Measurements from ENCODE around the gene SEC23A.
"Not testable (repeated sequence)": the region's sequence is repeated elsewhere in the genome, so short reads cannot be mapped to it uniquely, and the experiment has no call there.

Gene SEC23A

DNA sequence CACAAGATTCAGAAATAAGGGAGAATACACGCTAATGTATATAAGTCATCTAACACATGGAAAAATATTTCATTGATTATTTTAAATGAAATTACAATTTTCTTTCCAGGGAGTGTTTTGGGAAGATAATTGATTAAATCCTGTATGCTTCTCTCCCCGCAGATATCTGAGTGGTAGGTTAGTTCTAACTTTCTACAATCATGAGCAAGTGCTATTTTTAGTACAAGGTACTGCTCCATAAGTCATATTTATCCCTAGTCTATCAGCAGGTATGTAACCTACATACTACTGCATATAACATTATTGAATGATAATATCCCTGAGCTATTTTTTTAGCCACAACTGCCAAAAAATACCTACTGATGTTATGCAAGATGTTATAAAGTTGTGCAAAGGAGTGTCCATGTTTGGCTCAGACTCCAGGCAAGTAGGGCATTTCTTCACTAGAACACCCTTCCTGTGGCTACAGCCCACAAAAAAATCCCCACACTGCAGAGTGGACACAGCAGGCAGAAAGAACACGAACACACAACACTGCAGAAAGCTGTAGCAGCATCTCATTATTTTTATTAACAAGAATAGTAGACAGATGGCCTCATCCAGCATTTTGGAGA, 87.0 kb downstream of the SEC23A start:
- H2AFZ ChIP-seq (ENCODE audit: low read length) = no peak overlapping the region
- H3K79me2 ChIP-seq (ENCODE audit: insufficient read depth, low read length) = no peaks in the 10 kb centered on the region
- no peaks in the 10 kb centered on the region for H3K9me2 ChIP-seq (replicated peaks; ENCODE audit: low read depth, low read length)
- H3K36me3 ChIP-seq (ENCODE audit: insufficient read depth, low read length) = no peaks in the 10 kb centered on the region
- no peaks in the 10 kb centered on the region for H3F3A ChIP-seq (ENCODE audit: low read depth)
- H3K27me3 ChIP-seq (ENCODE audit: insufficient read depth, low read length, poor library complexity, severe bottlenecking) = no peaks in the 10 kb centered on the region
- no peak overlapping the region for H3K4me2 ChIP-seq (ENCODE audit: low read depth, low read length, poor library complexity, severe bottlenecking)
- no peaks in the 10 kb centered on the region for H3K4me1 ChIP-seq (ENCODE audit: insufficient read depth, low read length, poor library complexity, severe bottlenecking)
- TF ChIP-seq, protein P1, sequence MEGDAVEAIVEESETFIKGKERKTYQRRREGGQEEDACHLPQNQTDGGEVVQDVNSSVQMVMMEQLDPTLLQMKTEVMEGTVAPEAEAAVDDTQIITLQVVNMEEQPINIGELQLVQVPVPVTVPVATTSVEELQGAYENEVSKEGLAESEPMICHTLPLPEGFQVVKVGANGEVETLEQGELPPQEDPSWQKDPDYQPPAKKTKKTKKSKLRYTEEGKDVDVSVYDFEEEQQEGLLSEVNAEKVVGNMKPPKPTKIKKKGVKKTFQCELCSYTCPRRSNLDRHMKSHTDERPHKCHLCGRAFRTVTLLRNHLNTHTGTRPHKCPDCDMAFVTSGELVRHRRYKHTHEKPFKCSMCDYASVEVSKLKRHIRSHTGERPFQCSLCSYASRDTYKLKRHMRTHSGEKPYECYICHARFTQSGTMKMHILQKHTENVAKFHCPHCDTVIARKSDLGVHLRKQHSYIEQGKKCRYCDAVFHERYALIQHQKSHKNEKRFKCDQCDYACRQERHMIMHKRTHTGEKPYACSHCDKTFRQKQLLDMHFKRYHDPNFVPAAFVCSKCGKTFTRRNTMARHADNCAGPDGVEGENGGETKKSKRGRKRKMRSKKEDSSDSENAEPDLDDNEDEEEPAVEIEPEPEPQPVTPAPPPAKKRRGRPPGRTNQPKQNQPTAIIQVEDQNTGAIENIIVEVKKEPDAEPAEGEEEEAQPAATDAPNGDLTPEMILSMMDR (conservative IDR thresholded peaks at IDR 0.05; ENCODE audit: low read length) = no peak
- TF ChIP-seq EZH2phosphoT487 (IDR thresholded peaks at IDR 0.05; ENCODE audit: borderline replicate concordance) = no peak
- no peak overlapping the region for H3K4me3 ChIP-seq (ENCODE audit: low read length, poor library complexity, severe bottlenecking)
- H3K9ac ChIP-seq (ENCODE audit: low read depth, low read length, poor library complexity, severe bottlenecking) = no peak overlapping the region
- no peaks in the 10 kb centered on the region for H4K20me1 ChIP-seq (ENCODE audit: insufficient read depth, low read length, poor library complexity, severe bottlenecking)
- H3K9me3 ChIP-seq (ENCODE audit: insufficient read depth, low read depth, low read length) = no peaks in the 10 kb centered on the region

DNA sequence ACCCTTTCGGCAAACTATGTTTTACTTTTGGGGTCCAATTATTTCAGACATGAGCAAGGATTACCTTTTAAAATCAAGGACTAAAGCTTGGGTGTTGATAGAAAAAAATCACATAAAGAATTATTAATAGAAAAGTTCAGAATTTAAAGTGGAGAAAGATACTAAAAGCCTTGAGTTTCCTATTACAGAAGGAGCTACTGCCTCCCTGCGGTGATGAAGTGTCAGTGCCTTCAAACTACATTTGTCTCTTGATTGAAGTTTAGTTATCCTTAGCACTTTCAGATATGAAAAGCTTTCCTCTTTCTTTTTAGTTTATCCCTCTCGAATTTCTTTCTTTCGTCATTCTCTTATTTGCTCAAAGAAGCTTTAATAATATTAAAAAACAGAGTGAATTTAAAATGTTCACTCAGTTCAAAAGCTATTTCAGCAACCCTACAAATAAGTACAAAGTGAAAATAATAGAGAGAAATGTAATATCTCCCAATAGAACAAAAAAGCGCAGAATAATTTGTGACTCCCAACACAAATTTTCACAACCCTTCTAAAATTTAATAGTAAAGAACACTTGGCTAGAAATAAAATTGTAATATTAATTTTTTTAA, 87.6 kb downstream of the SEC23A start:
- no peak overlapping the region for H3K4me2 ChIP-seq (ENCODE audit: low read depth, low read length, poor library complexity, severe bottlenecking)
- no peak overlapping the region for H3K4me3 ChIP-seq (ENCODE audit: low read length, poor library complexity, severe bottlenecking)
- H4K20me1 ChIP-seq (ENCODE audit: insufficient read depth, low read length, poor library complexity, severe bottlenecking) = no peaks in the 10 kb centered on the region
- H3K9me3 ChIP-seq (ENCODE audit: insufficient read depth, low read depth, low read length) = no peaks in the 10 kb centered on the region
- no peaks in the 10 kb centered on the region for H3K79me2 ChIP-seq (ENCODE audit: insufficient read depth, low read length)
- no peak for TF ChIP-seq EZH2phosphoT487 (IDR thresholded peaks at IDR 0.05; ENCODE audit: borderline replicate concordance)
- TF ChIP-seq, protein P1 (conservative IDR thresholded peaks at IDR 0.05; ENCODE audit: low read length) = peak; percentile 92
- no peaks in the 10 kb centered on the region for H3K4me1 ChIP-seq (ENCODE audit: insufficient read depth, low read length, poor library complexity, severe bottlenecking)
- H2AFZ ChIP-seq (ENCODE audit: low read length) = no peak overlapping the region
- no peaks in the 10 kb centered on the region for H3K36me3 ChIP-seq (ENCODE audit: insufficient read depth, low read length)
- H3K9ac ChIP-seq (ENCODE audit: low read depth, low read length, poor library complexity, severe bottlenecking) = no peak overlapping the region
- H3K27me3 ChIP-seq (ENCODE audit: insufficient read depth, low read length, poor library complexity, severe bottlenecking) = no peaks in the 10 kb centered on the region
- no peaks in the 10 kb centered on the region for H3K9me2 ChIP-seq (replicated peaks; ENCODE audit: low read depth, low read length)
- no peaks in the 10 kb centered on the region for H3F3A ChIP-seq (ENCODE audit: low read depth)

DNA sequence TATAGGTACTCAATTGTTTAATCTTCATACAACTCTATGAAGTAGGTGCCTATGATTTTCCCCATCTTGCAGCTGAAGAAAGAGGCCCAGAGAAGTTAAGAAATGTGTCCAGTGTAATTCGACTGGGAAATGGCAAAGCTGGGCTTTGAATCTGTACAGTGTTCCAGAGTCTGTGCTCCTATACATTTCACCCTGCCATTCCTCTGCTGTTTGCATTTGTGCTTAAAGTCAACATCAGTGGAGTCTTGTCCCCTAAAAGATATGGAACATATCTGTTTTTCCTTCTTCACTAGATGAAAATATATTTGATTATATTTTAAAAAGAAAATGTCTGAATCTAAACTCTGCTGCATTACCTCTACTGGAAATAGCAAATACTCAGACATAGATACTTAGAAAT, 88.6 kb downstream of the SEC23A start:
- H3K9ac ChIP-seq (ENCODE audit: low read depth, low read length, poor library complexity, severe bottlenecking) = no peak overlapping the region
- H3K4me2 ChIP-seq (ENCODE audit: low read depth, low read length, poor library complexity, severe bottlenecking) = no peak overlapping the region
- H3F3A ChIP-seq (ENCODE audit: low read depth) = no peaks in the 10 kb centered on the region
- H3K36me3 ChIP-seq (ENCODE audit: insufficient read depth, low read length) = no peaks in the 10 kb centered on the region
- no peak for TF ChIP-seq EZH2phosphoT487 (IDR thresholded peaks at IDR 0.05; ENCODE audit: borderline replicate concordance)
- TF ChIP-seq, protein P1 (conservative IDR thresholded peaks at IDR 0.05; ENCODE audit: low read length) = no peak
- no peaks in the 10 kb centered on the region for H3K4me1 ChIP-seq (ENCODE audit: insufficient read depth, low read length, poor library complexity, severe bottlenecking)
- no peaks in the 10 kb centered on the region for H4K20me1 ChIP-seq (ENCODE audit: insufficient read depth, low read length, poor library complexity, severe bottlenecking)
- H3K9me3 ChIP-seq (ENCODE audit: insufficient read depth, low read depth, low read length) = no peaks in the 10 kb centered on the region
- no peak overlapping the region for H3K4me3 ChIP-seq (ENCODE audit: low read length, poor library complexity, severe bottlenecking)
- H3K9me2 ChIP-seq (replicated peaks; ENCODE audit: low read depth, low read length) = no peaks in the 10 kb centered on the region
- no peak overlapping the region for H2AFZ ChIP-seq (ENCODE audit: low read length)
- H3K79me2 ChIP-seq (ENCODE audit: insufficient read depth, low read length) = no peaks in the 10 kb centered on the region
- no peaks in the 10 kb centered on the region for H3K27me3 ChIP-seq (ENCODE audit: insufficient read depth, low read length, poor library complexity, severe bottlenecking)

DNA sequence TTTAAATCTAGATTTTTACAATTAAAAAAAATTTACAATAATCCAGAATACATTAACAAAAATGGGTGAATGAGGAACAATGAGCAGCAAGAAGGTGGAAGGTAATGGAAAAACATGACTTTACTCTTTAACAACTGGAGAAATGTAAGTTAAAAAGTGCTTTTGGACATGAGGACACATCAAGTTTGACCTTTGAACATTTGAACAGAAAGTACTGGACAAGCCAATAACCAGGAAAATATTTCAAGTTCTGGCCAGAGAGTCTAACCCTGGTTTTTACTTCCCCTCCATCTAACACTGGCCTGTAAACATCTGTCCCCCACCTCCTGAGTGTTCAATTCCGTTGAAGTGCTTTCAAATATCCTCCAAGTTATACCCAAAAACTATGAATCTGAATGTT, 94.1 kb downstream of the SEC23A start:
- H2AFZ ChIP-seq (ENCODE audit: low read length); H3K36me3 ChIP-seq (ENCODE audit: insufficient read depth, low read length); H3K9ac ChIP-seq (ENCODE audit: low read depth, low read length, poor library complexity, severe bottlenecking); H3K4me2 ChIP-seq (ENCODE audit: low read depth, low read length, poor library complexity, severe bottlenecking); H3K9me2 ChIP-seq (replicated peaks; ENCODE audit: low read depth, low read length); H3K9me3 ChIP-seq (ENCODE audit: insufficient read depth, low read depth, low read length); H3K4me1 ChIP-seq (ENCODE audit: insufficient read depth, low read length, poor library complexity, severe bottlenecking); H3K4me3 ChIP-seq (ENCODE audit: low read length, poor library complexity, severe bottlenecking); H3K79me2 ChIP-seq (ENCODE audit: insufficient read depth, low read length); H3K27me3 ChIP-seq (ENCODE audit: insufficient read depth, low read length, poor library complexity, severe bottlenecking); H3F3A ChIP-seq (ENCODE audit: low read depth); H4K20me1 ChIP-seq (ENCODE audit: insufficient read depth, low read length, poor library complexity, severe bottlenecking): not testable (repeated sequence)
